ENCODE results near the gene EBP.

EBP gene

GRCh38 chrX:48493890-48494364 is 27.7 kb upstream of the EBP start:
- peak in 1 of 2 experiments; percentile 23 for DNase-seq (ENCODE audit: low read depth in 1 of 2, low spot score in 1 of 2)
- TF ChIP-seq POLR2AphosphoS5 (IDR thresholded peaks at IDR 0.05; ENCODE audit: low read depth) = no peak
- TF ChIP-seq CTCF (IDR thresholded peaks at IDR 0.05; ENCODE audit: insufficient read depth, low read length) = no peak
- no peak for TF ChIP-seq REST (IDR thresholded peaks at IDR 0.05; ENCODE audit: insufficient replicate concordance, low read depth)
- TF ChIP-seq SPI1 (IDR thresholded peaks at IDR 0.05; ENCODE audit: borderline replicate concordance, low read depth) = no peak
- no peak for TF ChIP-seq GABPA (IDR thresholded peaks at IDR 0.05; ENCODE audit: low read depth)
- Histone ChIP-seq H3K27ac (replicated peaks) (no peak overlapping the region), H3K4me3 (replicated peaks; ENCODE audit: insufficient read depth, low read length) (no peak overlapping the region), H3K27me3 (ENCODE audit: insufficient read depth, poor library complexity, severe bottlenecking) (no peaks in the 10 kb centered on the region)

GRCh38 chrX:48496660-48497059 is 24.9 kb upstream of the EBP start:
- Histone ChIP-seq H3K27ac (replicated peaks) (no peak overlapping the region), H3K4me3 (replicated peaks; ENCODE audit: insufficient read depth, low read length) (no peak overlapping the region), H3K27me3 (ENCODE audit: insufficient read depth, poor library complexity, severe bottlenecking) (no peaks in the 10 kb centered on the region)
- DNase-seq (ENCODE audit: low read depth in 1 of 2, low spot score in 1 of 2) = no peak
- TF ChIP-seq REST (IDR thresholded peaks at IDR 0.05; ENCODE audit: insufficient replicate concordance, low read depth) (no peak), GABPA (IDR thresholded peaks at IDR 0.05; ENCODE audit: low read depth) (no peak), SPI1 (IDR thresholded peaks at IDR 0.05; ENCODE audit: borderline replicate concordance, low read depth) (no peak), CTCF (IDR thresholded peaks at IDR 0.05; ENCODE audit: insufficient read depth, low read length) (no peak), POLR2AphosphoS5 (IDR thresholded peaks at IDR 0.05; ENCODE audit: low read depth) (no peak)

- TF ChIP-seq REST (IDR thresholded peaks at IDR 0.05; ENCODE audit: insufficient replicate concordance, low read depth) (no peak), POLR2AphosphoS5 (IDR thresholded peaks at IDR 0.05; ENCODE audit: low read depth) (no peak), CTCF (IDR thresholded peaks at IDR 0.05; ENCODE audit: insufficient read depth, low read length) (no peak), SPI1 (IDR thresholded peaks at IDR 0.05; ENCODE audit: borderline replicate concordance, low read depth) (no peak), GABPA (IDR thresholded peaks at IDR 0.05; ENCODE audit: low read depth) (no peak)
- no peak for DNase-seq (ENCODE audit: low read depth in 1 of 2, low spot score in 1 of 2)
- no peak overlapping the region for H3K27ac ChIP-seq (replicated peaks)
- H3K27me3 ChIP-seq (ENCODE audit: insufficient read depth, poor library complexity, severe bottlenecking) = no peaks in the 10 kb centered on the region
- H3K4me3 ChIP-seq (replicated peaks; ENCODE audit: insufficient read depth, low read length) = no peak overlapping the region
Observed at GRCh38 chrX:48497871-48498270, 23.7 kb upstream of the EBP start.

Measured in HL-60 (cell line).